ENCODE results near the gene GSTM3. TPM values are rescaled to one million over a fixed set of nuclear protein-coding genes. Genes with fewer than 3 reads are reported as not detected.
"Not testable (repeated sequence)": the region's sequence is repeated elsewhere in the genome, so short reads cannot be mapped to it uniquely, and the experiment has no call there.

GSTM3 gene
- total and polyA plus RNA-seq, 3 donors from 2014 or later, result 748 to 1,464 (median 769) TPM

DNA sequence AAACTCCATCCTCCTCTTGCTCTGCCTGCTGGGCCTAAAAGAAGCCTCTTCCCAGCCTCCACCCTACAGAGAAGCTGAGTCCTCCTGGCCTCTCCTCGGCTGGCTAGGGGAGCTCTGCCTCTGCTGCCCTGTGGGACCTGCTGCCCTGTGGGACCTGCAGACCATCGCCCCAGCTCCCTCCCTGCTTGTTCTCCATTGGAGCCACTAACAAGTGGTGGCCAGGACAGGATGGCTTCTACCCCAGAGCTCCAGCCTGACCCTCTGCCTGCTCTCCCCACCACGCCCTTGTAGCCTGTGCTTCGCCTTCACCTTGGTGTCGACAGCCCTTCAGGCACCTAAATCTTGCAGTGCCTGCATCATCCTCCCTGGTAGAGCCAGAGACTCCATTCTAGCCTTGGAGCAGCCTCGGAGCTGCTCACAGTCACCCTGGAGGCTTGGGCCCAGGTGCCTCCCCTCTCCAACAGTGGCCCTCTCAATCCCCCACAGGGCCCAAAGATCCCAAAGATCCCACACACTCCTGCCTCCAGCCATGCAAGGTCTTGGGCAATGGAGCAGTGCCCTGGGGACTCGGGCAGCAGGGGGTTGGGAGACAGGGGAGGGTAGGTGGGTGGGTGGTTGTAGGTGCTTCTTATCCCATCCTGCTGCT lies 19.9 kb upstream of the GSTM3 start:
- intact Hi-C loops (cut with DNase I; ENCODE audit: low total_unique reads), result no loop called here
- Histone ChIP-seq H3K4me3 (no peak overlapping the region), H3K36me3 (ENCODE audit: low read depth, missing control alignments) (no peaks in the 10 kb centered on the region), H3K9me3 (no peaks in the 10 kb centered on the region), H3K4me1 (peaks cover 56% of the 10 kb centered on the region), H3K27me3 (no peaks in the 10 kb centered on the region), H3K27ac (peak overlapping the region; percentile 23 to 82)
- no peak for TF ChIP-seq POLR2A (IDR thresholded peaks at IDR 0.05)
- TF ChIP-seq, protein P1, sequence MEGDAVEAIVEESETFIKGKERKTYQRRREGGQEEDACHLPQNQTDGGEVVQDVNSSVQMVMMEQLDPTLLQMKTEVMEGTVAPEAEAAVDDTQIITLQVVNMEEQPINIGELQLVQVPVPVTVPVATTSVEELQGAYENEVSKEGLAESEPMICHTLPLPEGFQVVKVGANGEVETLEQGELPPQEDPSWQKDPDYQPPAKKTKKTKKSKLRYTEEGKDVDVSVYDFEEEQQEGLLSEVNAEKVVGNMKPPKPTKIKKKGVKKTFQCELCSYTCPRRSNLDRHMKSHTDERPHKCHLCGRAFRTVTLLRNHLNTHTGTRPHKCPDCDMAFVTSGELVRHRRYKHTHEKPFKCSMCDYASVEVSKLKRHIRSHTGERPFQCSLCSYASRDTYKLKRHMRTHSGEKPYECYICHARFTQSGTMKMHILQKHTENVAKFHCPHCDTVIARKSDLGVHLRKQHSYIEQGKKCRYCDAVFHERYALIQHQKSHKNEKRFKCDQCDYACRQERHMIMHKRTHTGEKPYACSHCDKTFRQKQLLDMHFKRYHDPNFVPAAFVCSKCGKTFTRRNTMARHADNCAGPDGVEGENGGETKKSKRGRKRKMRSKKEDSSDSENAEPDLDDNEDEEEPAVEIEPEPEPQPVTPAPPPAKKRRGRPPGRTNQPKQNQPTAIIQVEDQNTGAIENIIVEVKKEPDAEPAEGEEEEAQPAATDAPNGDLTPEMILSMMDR (IDR thresholded peaks at IDR 0.05), result no peak
- DNase-seq, result peak; percentile 7
- WGBS, 2 donors, result 93 to 95% methylated on average over 3 to 6 of the region's 7 CpGs

DNA sequence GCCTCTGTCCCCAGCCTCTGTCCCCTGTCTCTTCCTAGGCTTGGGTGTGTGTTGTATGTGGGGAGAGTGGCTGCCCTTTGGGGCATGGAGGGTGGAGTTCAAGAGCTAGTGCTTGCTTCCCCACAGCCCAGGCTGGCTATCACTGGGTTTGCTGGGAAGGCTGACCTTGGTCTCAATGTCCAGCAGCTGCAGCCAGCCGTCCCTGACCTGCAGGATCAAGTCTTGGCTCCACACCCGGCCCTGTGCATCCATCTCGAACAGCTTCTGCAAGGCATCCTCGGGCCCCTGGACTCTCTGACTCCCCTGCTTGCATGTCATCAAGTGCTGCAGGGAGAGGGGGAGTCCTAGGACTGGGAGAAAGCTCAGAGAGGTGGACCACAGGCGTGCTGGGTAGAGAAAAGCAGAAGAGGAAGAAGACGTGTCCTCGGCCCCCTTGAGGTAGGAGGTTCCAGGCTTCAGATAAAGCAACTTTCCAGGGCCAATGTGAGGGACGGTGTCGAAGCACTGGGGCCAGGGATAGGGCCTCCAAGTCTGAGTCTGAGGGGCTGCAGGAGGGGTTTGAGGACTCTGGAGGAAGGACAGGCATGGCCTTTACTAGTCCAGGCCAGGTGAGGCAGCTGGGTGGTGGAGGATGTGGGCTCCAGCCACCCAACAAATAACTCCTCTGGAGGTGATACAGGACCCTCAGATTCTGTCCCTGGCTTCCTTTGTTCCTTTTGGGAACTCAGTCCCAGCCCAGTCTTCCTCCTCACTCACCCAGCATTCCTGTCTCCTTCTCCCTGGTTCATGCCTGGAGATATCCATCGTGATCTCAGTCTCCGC lies 18.9 kb upstream of the GSTM3 start:
- WGBS, 2 donors, result 51 to 82% methylated on average over 7 to 10 of the region's 11 CpGs
- no peak overlapping the region for H3K4me3 ChIP-seq
- H3K4me1 ChIP-seq, result peaks cover 55% of the 10 kb centered on the region
- TF ChIP-seq POLR2A (IDR thresholded peaks at IDR 0.05), result no peak
- TF ChIP-seq, protein P1 (IDR thresholded peaks at IDR 0.05), result no peak
- DNase-seq, result peak; percentile 66
- H3K27me3 ChIP-seq, result no peaks in the 10 kb centered on the region
- H3K36me3 ChIP-seq (ENCODE audit: low read depth, missing control alignments), result no peaks in the 10 kb centered on the region
- no peaks in the 10 kb centered on the region for H3K9me3 ChIP-seq
- H3K27ac ChIP-seq, result peak overlapping the region; percentile 82 to 91
- intact Hi-C loops (cut with DNase I; ENCODE audit: low total_unique reads), result no loop called here

DNA sequence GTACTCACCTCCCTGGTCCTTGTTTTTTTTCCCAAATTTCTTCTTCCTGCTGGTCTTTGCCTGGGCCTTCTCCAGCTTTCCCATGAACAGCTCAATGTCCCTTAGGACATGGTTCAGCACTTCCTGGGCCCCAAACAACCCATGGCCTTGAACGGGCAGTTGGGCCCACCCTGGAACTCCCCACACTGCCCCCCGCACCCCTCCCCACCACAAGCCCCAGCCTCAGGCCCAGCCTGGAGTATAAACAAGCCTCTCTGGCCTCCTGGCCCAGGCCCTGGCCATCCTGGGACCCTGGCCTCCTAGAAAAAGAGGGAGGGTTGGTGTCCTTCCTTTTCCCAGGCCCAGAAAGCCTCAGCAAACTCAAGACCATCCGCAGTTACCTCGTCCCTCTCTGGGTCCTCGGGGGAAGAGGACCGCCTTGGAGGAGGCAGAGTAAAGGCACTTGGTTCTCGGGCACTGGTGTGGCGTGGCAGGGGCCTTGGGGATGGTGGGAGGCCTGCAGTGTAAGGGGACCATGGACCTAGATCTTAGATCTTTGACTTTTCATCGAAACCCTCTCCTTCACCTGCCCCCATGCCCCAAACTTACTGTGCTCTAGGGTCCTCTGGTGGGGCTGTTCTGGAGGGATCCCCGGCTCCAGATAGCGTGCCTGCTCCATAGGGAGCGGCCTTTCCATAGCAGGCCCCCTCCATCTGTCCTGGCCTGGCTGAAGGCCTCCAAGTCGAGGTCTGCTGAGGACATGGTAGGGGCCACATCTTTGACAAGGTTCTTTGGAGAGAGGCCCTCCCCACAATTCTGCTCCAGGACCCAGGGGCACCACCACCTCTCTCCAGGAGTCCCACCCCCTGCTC lies 17.3 kb upstream of the GSTM3 start:
- TF ChIP-seq, protein P1 (IDR thresholded peaks at IDR 0.05), result no peak
- TF ChIP-seq POLR2A (IDR thresholded peaks at IDR 0.05), result no peak
- Histone ChIP-seq H3K36me3 (ENCODE audit: low read depth, missing control alignments) (no peaks in the 10 kb centered on the region), H3K27me3 (no peaks in the 10 kb centered on the region), H3K4me3 (no peak overlapping the region), H3K27ac (peak overlapping the region; percentile 82 to 91), H3K4me1 (peaks cover 53% of the 10 kb centered on the region), H3K9me3 (no peaks in the 10 kb centered on the region)
- 89 to 90% methylated on average over 11 to 13 of the region's 13 CpGs for WGBS, 2 donors
- intact Hi-C loops (cut with DNase I; ENCODE audit: low total_unique reads), result no loop called here
- peak; percentile 12 for DNase-seq

DNA sequence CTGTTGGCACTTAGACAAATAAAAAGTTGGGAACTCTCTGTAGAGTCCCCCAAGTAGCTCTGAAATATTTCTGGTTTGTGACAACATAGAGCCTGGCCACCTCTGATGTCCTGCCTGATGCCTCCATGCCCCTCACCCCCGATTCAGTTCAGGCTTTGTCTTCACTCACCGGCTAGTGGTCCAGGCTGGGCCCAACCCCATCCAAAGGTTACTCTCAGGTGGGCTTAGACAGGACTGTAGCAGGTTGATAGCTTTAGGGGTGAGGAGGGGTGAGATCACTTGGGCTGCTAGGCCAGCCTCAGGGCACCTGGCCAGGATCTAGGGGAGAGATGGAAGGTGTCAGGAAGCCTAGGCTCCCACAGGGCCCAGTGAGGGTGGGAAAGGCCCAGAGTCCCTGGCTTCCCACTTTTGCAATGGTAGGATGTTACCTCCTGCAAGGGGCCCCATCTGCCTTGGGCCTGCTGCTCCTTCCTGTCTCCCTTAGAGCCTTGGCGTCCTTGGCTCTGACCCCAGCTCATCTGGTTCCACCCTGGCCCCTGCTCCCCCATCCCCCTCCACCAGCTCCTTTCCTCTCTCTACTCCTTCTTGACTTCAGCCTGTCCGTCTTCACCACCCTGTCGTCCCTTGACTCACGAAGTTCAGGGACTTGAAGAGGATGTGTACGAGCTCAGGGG lies 16.1 kb upstream of the GSTM3 start:
- Histone ChIP-seq H3K9me3 (no peaks in the 10 kb centered on the region), H3K36me3 (ENCODE audit: low read depth, missing control alignments) (no peaks in the 10 kb centered on the region)

DNA sequence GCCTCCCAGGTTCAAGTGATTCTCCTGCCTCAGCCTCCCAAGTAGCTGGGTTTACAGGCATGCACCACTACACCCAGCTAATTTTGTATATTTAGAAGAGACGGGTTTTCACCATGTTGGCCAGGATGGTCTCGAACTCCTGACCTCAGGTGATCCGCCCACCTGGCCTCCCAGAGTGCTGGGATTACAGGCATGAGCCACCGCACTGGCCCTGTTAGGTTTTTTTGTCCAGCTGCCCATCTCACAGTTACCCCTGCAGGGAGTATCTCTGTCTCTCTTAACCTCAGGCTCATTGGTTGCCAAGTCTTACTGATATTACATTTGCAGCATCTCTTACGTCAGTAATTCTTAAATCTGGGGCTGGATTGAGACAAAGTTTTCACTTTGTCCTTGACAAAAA lies 15.5 kb upstream of the GSTM3 start:
- 56 to 61% methylated on average over 5 of the region's 5 CpGs for WGBS, 2 donors
- Histone ChIP-seq H3K27ac (peak overlapping the region; percentile 77 to 91), H3K4me1 (peaks cover 51% of the 10 kb centered on the region)
- H3K9me3 ChIP-seq; intact Hi-C loops (cut with DNase I; ENCODE audit: low total_unique reads); H3K27me3 ChIP-seq; H3K4me3 ChIP-seq; H3K36me3 ChIP-seq (ENCODE audit: low read depth, missing control alignments): not testable (repeated sequence)
- peak; percentile 72 for DNase-seq

More for the DNA sequence above, 16.1 kb upstream of the GSTM3 start:
- Histone ChIP-seq H3K4me1 (peaks cover 51% of the 10 kb centered on the region), H3K27ac (peak overlapping the region; percentile 82 to 91), H3K4me3 (no peak overlapping the region), H3K27me3 (no peaks in the 10 kb centered on the region)
- peak; percentile 26 for DNase-seq
- intact Hi-C loops (cut with DNase I; ENCODE audit: low total_unique reads), result no loop called here
- WGBS, 2 donors, result 35 to 73% methylated on average over 6 to 7 of the region's 7 CpGs
- TF ChIP-seq POLR2A (IDR thresholded peaks at IDR 0.05), result no peak
- TF ChIP-seq, protein P1 (IDR thresholded peaks at IDR 0.05), result no peak
